GM12878 (cell line): ENCODE measurements around the gene PDSS1. TPM values are rescaled to one million over a fixed set of nuclear protein-coding genes. Genes with fewer than 3 reads are reported as not detected.

Source experiments
- ATAC-seq: fragments of 200-7000 bp; cut with Tn5 transposase; 3 replicates; pipeline ENCODE4 v1.9.1; 2020; ENCODE audit warnings: mild to moderate bottlenecking, moderate library complexity
- BruUV-seq: library from RNA; stranded (reverse); fragments of 400-500 nt; replicated peaks from 2 replicates; lab custom pipeline; 2021; lab: Mats Ljungman, UMichigan
- CTCF ChIA-PET: fragments of 300-600 bp; sonication (Branson Sonifier 250); formaldehyde crosslinking; extraction: SDS; loops from one replicate; lab custom pipeline; 2021; ENCODE audit warnings: inconsistent platforms; lab: Yijun Ruan, JAX
- POLR2A ChIA-PET: fragments of 350-600 bp; formaldehyde crosslinking; extraction: SDS; loops from one replicate; lab custom pipeline; 2021; ENCODE audit warnings: inconsistent platforms; lab: Charles Lee
- RAD21 ChIA-PET: fragments of 300-600 bp; sonication (Branson Sonifier 250); formaldehyde crosslinking; loops from one replicate; lab custom pipeline; 2023; ENCODE audit warnings: antibody characterized with exemption; ENCODE audit not compliant: unreplicated experiment; lab: Charles Lee
- SMC1A ChIA-PET: fragments of 300-600 bp; sonication (Branson Sonifier 250); formaldehyde crosslinking; loops from one replicate; lab custom pipeline; 2023; ENCODE audit not compliant: unreplicated experiment, uncharacterized antibody; lab: Charles Lee
- DNase-seq: peaks from one replicate; pipeline ENCODE4 v3.0.0-alpha.2; 2011; ENCODE audit warnings: low read depth, low spot score
- FAIRE-seq: peaks from 3 replicates; lab custom pipeline; 2011; peaks lifted over from hg19 to GRCh38; lab: Jason Lieb, UNC
- H2AFZ ChIP-seq: 2 replicates; pipeline ENCODE4 v1.6.0; 2011; ENCODE audit warnings: low read depth, low read length, control low read depth; ENCODE audit not compliant: control insufficient read depth
- H3K27ac ChIP-seq: 2 replicates; pipeline ENCODE4 v1.5.1; 2011; ENCODE audit warnings: control low read depth; ENCODE audit not compliant: control insufficient read depth, insufficient read depth
- H3K27me3 ChIP-seq, 2 experiments: replicated peaks in 1 of 2; 2 replicates each; pipeline versions ENCODE4 v1.6.0 to v1.6.1; 2011; ENCODE audit warnings: low read length in 1 of 2; ENCODE audit not compliant: control insufficient read depth in 2 of 2, insufficient read depth in 2 of 2
- H3K36me3 ChIP-seq, 2 experiments: 2 replicates each; pipeline ENCODE4 v1.5.1; 2011; ENCODE audit warnings: low read length in 1 of 2; ENCODE audit not compliant: control insufficient read depth in 2 of 2, insufficient read depth in 2 of 2
- H3K4me1 ChIP-seq: 2 replicates; pipeline ENCODE4 v1.6.1; 2011; ENCODE audit warnings: mild to moderate bottlenecking, low read length, moderate library complexity, mixed read lengths; ENCODE audit not compliant: control insufficient read depth, insufficient read depth
- H3K4me2 ChIP-seq: 2 replicates; pipeline ENCODE4 v1.6.0; 2011; ENCODE audit warnings: control low read depth; ENCODE audit not compliant: control insufficient read depth, insufficient read depth
- H3K4me3 ChIP-seq: fragments of 200-600 bp; sonication (generic); 2 replicates; pipeline ENCODE4 v1.5.1; 2016
- H3K79me2 ChIP-seq: 2 replicates; pipeline ENCODE4 v1.6.0; 2011; ENCODE audit warnings: low read length; ENCODE audit not compliant: control insufficient read depth, insufficient read depth
- H3K9ac ChIP-seq: 2 replicates; pipeline ENCODE4 v1.8.0; 2011; ENCODE audit warnings: low read length, control low read depth, mixed read lengths; ENCODE audit not compliant: control insufficient read depth, insufficient read depth
- H3K9me3 ChIP-seq: replicated peaks from 3 replicates; pipeline ENCODE4 v1.5.1; 2011; ENCODE audit warnings: mild to moderate bottlenecking, low read length; ENCODE audit not compliant: control insufficient read depth, insufficient read depth
- H4K20me1 ChIP-seq: 2 replicates; pipeline ENCODE4 v1.6.0; 2011; ENCODE audit not compliant: control insufficient read depth, insufficient read depth
- ATF2 ChIP-seq: IDR thresholded peaks from 2 replicates; pipeline ENCODE4 v1.6.1; 2012; ENCODE audit warnings: low read length, inconsistent platforms
- CBX5 ChIP-seq: sonication (generic); IDR thresholded peaks from 2 replicates; pipeline ENCODE4 v1.6.1; 2016; ENCODE audit warnings: low read depth, moderate library complexity, mild to moderate bottlenecking, inconsistent platforms
- HDAC6 ChIP-seq: fragments of 200-600 bp; sonication (generic); IDR thresholded peaks from one replicate; pipeline ENCODE4 v1.8.0; 2017; ENCODE audit warnings: antibody characterized with exemption; ENCODE audit not compliant: unreplicated experiment
- MTA2 ChIP-seq: fragments of 450-650 bp; IDR thresholded peaks from 2 replicates; pipeline ENCODE4 v1.6.1; 2016; ENCODE audit warnings: low read depth, mild to moderate bottlenecking, moderate library complexity
- MXI1 ChIP-seq: fragments of 150-350 bp; IDR thresholded peaks from 2 replicates; pipeline ENCODE4 v1.6.1; 2011; ENCODE audit warnings: low read depth, mild to moderate bottlenecking, inconsistent platforms, low read length, improper control_type of control experiment
- PML ChIP-seq: IDR thresholded peaks from 2 replicates; pipeline ENCODE4 v1.6.1; 2012; ENCODE audit warnings: low read length, inconsistent platforms
- POLR2AphosphoS2 ChIP-seq: IDR thresholded peaks from 2 replicates; pipeline ENCODE4 v1.6.1; 2011; ENCODE audit warnings: low read depth, mild to moderate bottlenecking, low read length, improper control_type of control experiment, moderate library complexity
- POU2F2 ChIP-seq: IDR thresholded peaks from 3 replicates; pipeline ENCODE4 v1.6.1; 2011; ENCODE audit warnings: low read depth, mild to moderate bottlenecking, low read length, borderline replicate concordance
- RB1 ChIP-seq: fragments of 450-650 bp; formaldehyde crosslinking; IDR thresholded peaks from 2 replicates; pipeline ENCODE4 v1.6.1; 2017; ENCODE audit warnings: mild to moderate bottlenecking, borderline replicate concordance
- REST ChIP-seq: IDR thresholded peaks from 2 replicates; pipeline ENCODE4 v1.6.1; 2012; ENCODE audit warnings: mild to moderate bottlenecking, low read depth, low read length
- USF2 ChIP-seq: IDR thresholded peaks from 2 replicates; pipeline ENCODE4 v1.6.1; 2011; ENCODE audit warnings: low read depth, low read length, improper control_type of control experiment, borderline replicate concordance
- ZZZ3 ChIP-seq: IDR thresholded peaks from 2 replicates; pipeline ENCODE4 v1.6.1; 2011; ENCODE audit warnings: low read depth; ENCODE audit not compliant: control insufficient read depth, insufficient read length
- WGBS: methylation state at CpG from one replicate; pipeline ENCODE4 v1.1.6; 2016; ENCODE audit warnings: low lambda C conversion rate; ENCODE audit not compliant: insufficient replicate concordance, insufficient coverage; ENCODE audit errors: missing lambda C conversion rate; 5-methylcytosine and 5-hydroxymethylcytosine counted together
- in situ Hi-C: fragments of 300-500 bp; cut with MboI; formaldehyde crosslinking; loops from 9 replicates; pipeline ENCODE4 v1.14.3; 2018; ENCODE audit warnings: mixed read lengths
- intact Hi-C: fragments of 100-400 bp; cut with micrococcal nuclease; formaldehyde crosslinking; loops from one replicate; pipeline ENCODE4 v1.14.2; 2022; ENCODE audit not compliant: unreplicated experiment
- polyA plus RNA-seq, 11 experiments: library from polyadenylated mRNA; depleted of rRNA in 4 of 11; unstranded in 6 of 11; stranded (reverse) in 5 of 11; fragments of >200 nt; fragmentation: Nextera tagmentation in 4 of 11; fragmentation: Illumina TruSeq in 1 of 11; extraction: Ambion mirVana in 4 of 11; extraction: Trizol in 1 of 11; gene quantifications; 1 replicate in 1 of 11; 2 replicates in 10 of 11; pipeline versions ENCODE4 v1.2.1 to v1.2.3, GENCODE V29; 2011 to 2016; ENCODE audit warnings: inconsistent platforms in 2 of 11, missing spikeins in 2 of 11, low read depth in 1 of 11
- total RNA-seq, 4 experiments: library from RNA; depleted of rRNA in 3 of 4; stranded (reverse); fragments of >200 nt in 3 of 4; fragmentation: Illumina TruSeq in 1 of 4; extraction: Trizol in 1 of 4; gene quantifications; 2 replicates each; pipeline versions ENCODE4 v1.2.1 to v1.2.3, GENCODE V29; 2013 to 2021

The PDSS1 gene
- total and polyA plus RNA-seq, 10 of the 15 experiments (the other 5 are each of a cell fraction or from before 2014, with no cell fraction given): 12.2 to 48.2 (median 35.9) TPM

GRCh38 chr10:26675873-26676257, 21.6 kb upstream of the PDSS1 start:
- ChIA-PET POLR2A (no interaction called here), CTCF (no interaction called here), SMC1A (no interaction called here), RAD21 (no interaction called here)
- 41% methylated on average over 1 of the region's 1 CpG for WGBS
- FAIRE-seq (no peak), DNase-seq (no peak), ATAC-seq (no peak)
- no peak for TF ChIP-seq HDAC6
- no peak for TF ChIP-seq CBX5
- no peak for TF ChIP-seq RB1
- TF ChIP-seq ZZZ3: no peak
- TF ChIP-seq ATF2: no peak
- H2AFZ ChIP-seq: no peak overlapping the region
- H3K4me2 ChIP-seq: no peak overlapping the region
- no peaks in the 10 kb centered on the region for H3K9me3 ChIP-seq
- no peaks in the 10 kb centered on the region for H3K36me3 ChIP-seq
- H3K27me3 ChIP-seq: no peaks in the 10 kb centered on the region
- H3K79me2 ChIP-seq: no peaks in the 10 kb centered on the region
- BruUV-seq: no TSS peak
- H3K27ac ChIP-seq: no peak overlapping the region
- intact Hi-C loops (no loop called here), in situ Hi-C loops (no loop called here)
- H3K4me3 ChIP-seq: no peak overlapping the region
- no peaks in the 10 kb centered on the region for H3K4me1 ChIP-seq
- H3K9ac ChIP-seq: no peak overlapping the region
- no peaks in the 10 kb centered on the region for H4K20me1 ChIP-seq

GRCh38 chr10:26679588-26679987, 17.9 kb upstream of the PDSS1 start:
- POLR2A ChIA-PET: no interaction called here
- in situ Hi-C loops: no loop called here
- SMC1A ChIA-PET: interaction anchor here (1.1 to 4.7 kb wide), 2 partner anchors 47 to 202 kb away, joined by 4 to 25 read pairs; no protein-coding TSS in a partner anchor
- TF ChIP-seq REST (no peak), MXI1 (no peak), POLR2AphosphoS2 (no peak), MTA2 (no peak), PML (no peak), POU2F2 (no peak), USF2 (no peak)

More at GRCh38 chr10:26679588-26679987, 17.9 kb upstream of the PDSS1 start:
- H4K20me1 ChIP-seq: no peaks in the 10 kb centered on the region
- no peaks in the 10 kb centered on the region for H3K79me2 ChIP-seq
- H3K4me1 ChIP-seq: no peaks in the 10 kb centered on the region
- H3K27ac ChIP-seq: no peak overlapping the region
- H3K9ac ChIP-seq: no peak overlapping the region
- no peaks in the 10 kb centered on the region for H3K27me3 ChIP-seq
- ATAC-seq (no peak), FAIRE-seq (no peak), DNase-seq (no peak)
- H3K4me2 ChIP-seq: no peak overlapping the region
- ChIA-PET RAD21 (interaction anchor here (0.9 kb wide), 1 partner anchor 19 kb away, joined by 3 read pairs; no protein-coding TSS in a partner anchor), CTCF (interaction anchor here (0.6 to 1.3 kb wide), 5 partner anchors 142 to 344 kb away, joined by 3 to 4 read pairs (median 3); no protein-coding TSS in a partner anchor)
- no peaks in the 10 kb centered on the region for H3K36me3 ChIP-seq
- intact Hi-C loops: no loop called here
- H3K4me3 ChIP-seq: no peak overlapping the region
- no peaks in the 10 kb centered on the region for H3K9me3 ChIP-seq
- BruUV-seq: no TSS peak
- H2AFZ ChIP-seq: no peak overlapping the region
